Astrocyte (in vitro differentiated cells and primary cell): ENCODE measurements around the gene REG4.

Experiments used
- CTCF ChIP-seq: IDR thresholded peaks from 2 replicates; pipeline ENCODE4 v1.5.1; 2011; ENCODE audit warnings: low read depth, mild to moderate bottlenecking, inconsistent platforms, low read length, moderate library complexity; ENCODE audit not compliant: insufficient read depth
- EZH2 ChIP-seq: IDR thresholded peaks from 2 replicates; pipeline ENCODE4 v1.6.1; 2012; ENCODE audit warnings: mild to moderate bottlenecking, low read length, inconsistent platforms; ENCODE audit not compliant: insufficient read depth

DNA sequence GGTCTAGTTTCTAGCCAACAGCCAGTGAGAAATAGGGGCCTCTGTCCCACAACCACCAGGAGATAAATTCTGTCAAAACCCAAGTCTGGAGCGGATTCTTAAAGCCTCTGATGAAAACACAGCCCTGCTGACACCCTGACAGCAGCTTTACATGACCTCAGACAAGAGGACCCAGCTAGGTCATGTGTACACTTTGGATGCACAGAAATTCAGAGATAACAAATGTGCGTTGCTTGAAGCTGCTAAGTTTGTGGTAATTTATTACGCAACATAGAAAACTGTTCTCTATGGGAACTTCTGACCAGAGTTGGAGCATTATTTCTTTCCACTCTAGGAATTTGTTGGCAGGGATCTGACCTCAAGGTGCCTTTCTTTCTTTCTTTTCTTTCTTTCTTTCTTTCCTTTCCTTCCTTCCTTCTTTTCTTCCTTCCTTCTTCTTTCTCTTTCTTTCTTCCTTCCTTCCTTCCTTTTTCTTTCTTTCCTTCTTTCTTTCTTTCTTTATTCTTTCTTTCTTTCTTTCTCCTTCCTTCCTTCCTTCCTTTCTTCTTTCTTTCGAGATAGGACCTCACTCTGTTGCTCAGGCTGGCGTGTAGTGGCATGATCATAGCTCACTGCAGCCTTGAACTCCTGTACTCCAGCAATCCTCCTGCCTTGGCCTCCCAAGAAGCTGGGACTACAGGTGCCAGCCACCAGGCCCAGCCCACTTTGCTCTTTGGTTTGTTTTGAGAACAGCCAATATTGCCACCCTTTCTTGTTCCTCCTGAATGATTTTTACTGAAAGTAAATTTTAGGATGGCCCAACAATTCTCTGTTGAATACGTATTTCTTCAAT is 27.7 kb downstream of the REG4 start:
- TF ChIP-seq EZH2 (no peak), CTCF (no peak)
